Neural cell (in vitro differentiated cells): ENCODE data around the gene RAB3B. TPM values are rescaled to one million over a fixed set of nuclear protein-coding genes. Genes with fewer than 3 reads are reported as not detected.

Source experiments
- H2AFZ ChIP-seq: fragments of 200-600, 300-800 bp; sonication (generic), shearing (Covaris generic); 2 replicates; pipeline ENCODE4 v1.6.0; 2014; ENCODE audit warnings: low read depth, mild to moderate bottlenecking, antibody characterized with exemption, low read length, moderate library complexity
- H3F3A ChIP-seq: fragments of 200-600 bp; shearing (Covaris generic); 2 replicates; pipeline ENCODE4 v1.6.1; 2016; ENCODE audit warnings: mild to moderate bottlenecking, moderate library complexity, mixed read lengths, antibody characterized with exemption, low read length; ENCODE audit not compliant: insufficient read depth, poor library complexity, severe bottlenecking
- H3K27ac ChIP-seq: fragments of 200-600, 300-800 bp; sonication (generic), shearing (Covaris generic); 2 replicates; pipeline ENCODE4 v1.5.1; 2014; ENCODE audit warnings: mild to moderate bottlenecking, low read length, moderate library complexity
- H3K27me3 ChIP-seq: fragments of 300-800, 200-600 bp; sonication (generic), shearing (Covaris generic); 2 replicates; pipeline ENCODE4 v1.6.0; 2014; ENCODE audit warnings: mild to moderate bottlenecking, low read depth, low read length, moderate library complexity; ENCODE audit not compliant: insufficient read depth
- H3K36me3 ChIP-seq: fragments of 300-800, 200-600 bp; sonication (generic), shearing (Covaris generic); 2 replicates; pipeline ENCODE4 v1.5.1; 2014; ENCODE audit warnings: mild to moderate bottlenecking, antibody characterized with exemption, low read length, moderate library complexity; ENCODE audit not compliant: insufficient read depth
- H3K4me2 ChIP-seq: fragments of 300-800, 200-600 bp; sonication (generic), shearing (Covaris generic); 2 replicates; pipeline ENCODE4 v1.6.0; 2014; ENCODE audit warnings: mild to moderate bottlenecking, low read length
- H3K4me3 ChIP-seq: fragments of 300-800, 200-600 bp; sonication (generic), shearing (Covaris generic); 2 replicates; pipeline ENCODE4 v1.5.1; 2014; ENCODE audit warnings: mild to moderate bottlenecking, low read length, moderate library complexity
- H3K79me2 ChIP-seq: fragments of 200-600 bp; shearing (Covaris generic); replicated peaks from 2 replicates; pipeline ENCODE4 v1.6.0; 2014; ENCODE audit warnings: mild to moderate bottlenecking, low read length, moderate library complexity; ENCODE audit not compliant: insufficient read depth
- H3K9ac ChIP-seq: fragments of 300-800, 200-600 bp; sonication (generic), shearing (Covaris generic); 2 replicates; pipeline ENCODE4 v1.6.1; 2016; ENCODE audit warnings: mild to moderate bottlenecking, low read length, mixed read lengths
- H3K9me2 ChIP-seq: fragments of 200-600 bp; shearing (Covaris generic); 2 replicates; pipeline ENCODE4 v1.6.1; 2016; ENCODE audit warnings: mild to moderate bottlenecking, low read length, mixed read lengths; ENCODE audit not compliant: insufficient read depth
- H3K9me3 ChIP-seq: fragments of 200-600, 300-800 bp; sonication (generic), shearing (Covaris generic); 2 replicates; pipeline ENCODE4 v1.6.1; 2016; ENCODE audit warnings: mild to moderate bottlenecking, mixed run types, low read length, moderate library complexity, mixed read lengths
- H4K20me1 ChIP-seq: fragments of 200-600 bp; shearing (Covaris generic); 2 replicates; pipeline ENCODE4 v1.6.1; 2016; ENCODE audit warnings: mild to moderate bottlenecking, mixed run types; ENCODE audit not compliant: insufficient read depth
- CTCF ChIP-seq: fragments of 450-650 bp; IDR thresholded peaks from 2 replicates; pipeline ENCODE4 v1.5.1; 2014; ENCODE audit warnings: antibody characterized with exemption, mild to moderate bottlenecking, moderate library complexity; ENCODE audit not compliant: poor library complexity, severe bottlenecking
- EP300 ChIP-seq: fragments of 450-650 bp; conservative IDR thresholded peaks from 2 replicates; pipeline ENCODE4 v1.6.1; 2014; ENCODE audit warnings: antibody characterized with exemption, mild to moderate bottlenecking, moderate library complexity; ENCODE audit not compliant: poor library complexity, severe bottlenecking
- EZH2 ChIP-seq: fragments of 200-600, 300-800 bp; shearing (Covaris generic), sonication (generic); IDR thresholded peaks from 2 replicates; pipeline ENCODE4 v1.6.1; 2014; ENCODE audit warnings: antibody characterized with exemption, low read length, borderline replicate concordance, mild to moderate bottlenecking; ENCODE audit not compliant: insufficient read depth, poor library complexity, severe bottlenecking
- MXI1 ChIP-seq: fragments of 450-650 bp; conservative IDR thresholded peaks from 2 replicates; pipeline ENCODE4 v1.6.1; 2014; ENCODE audit warnings: antibody characterized with exemption, mild to moderate bottlenecking; ENCODE audit not compliant: poor library complexity, severe bottlenecking
- POLR2AphosphoS5 ChIP-seq: IDR thresholded peaks from 2 replicates; pipeline ENCODE4 v1.6.1; 2012
- RAD21 ChIP-seq: fragments of 450-650 bp; conservative IDR thresholded peaks from 2 replicates; pipeline ENCODE4 v1.6.1; 2014; ENCODE audit warnings: antibody characterized with exemption, mild to moderate bottlenecking, moderate library complexity
- SMC3 ChIP-seq: fragments of 450-650 bp; conservative IDR thresholded peaks from 2 replicates; pipeline ENCODE4 v1.6.1; 2014; ENCODE audit warnings: antibody characterized with exemption, mild to moderate bottlenecking, moderate library complexity; ENCODE audit not compliant: poor library complexity
- TAF1 ChIP-seq: IDR thresholded peaks from 2 replicates; pipeline ENCODE4 v1.6.1; 2012; ENCODE audit warnings: low read depth
- polyA plus RNA-seq: library from polyadenylated mRNA; depleted of rRNA; stranded (reverse); fragments of >200 nt; gene quantifications from 2 replicates; pipeline ENCODE4 v1.2.3, GENCODE V29; 2014
- TF ChIP-seq, protein P1 (sequence below): IDR thresholded peaks from 2 replicates; pipeline ENCODE4 v1.6.1; 2012; ENCODE audit warnings: borderline replicate concordance

The RAB3B gene
- polyA plus RNA-seq, 1 donor from 2014 or later: 15.0 TPM

DNA sequence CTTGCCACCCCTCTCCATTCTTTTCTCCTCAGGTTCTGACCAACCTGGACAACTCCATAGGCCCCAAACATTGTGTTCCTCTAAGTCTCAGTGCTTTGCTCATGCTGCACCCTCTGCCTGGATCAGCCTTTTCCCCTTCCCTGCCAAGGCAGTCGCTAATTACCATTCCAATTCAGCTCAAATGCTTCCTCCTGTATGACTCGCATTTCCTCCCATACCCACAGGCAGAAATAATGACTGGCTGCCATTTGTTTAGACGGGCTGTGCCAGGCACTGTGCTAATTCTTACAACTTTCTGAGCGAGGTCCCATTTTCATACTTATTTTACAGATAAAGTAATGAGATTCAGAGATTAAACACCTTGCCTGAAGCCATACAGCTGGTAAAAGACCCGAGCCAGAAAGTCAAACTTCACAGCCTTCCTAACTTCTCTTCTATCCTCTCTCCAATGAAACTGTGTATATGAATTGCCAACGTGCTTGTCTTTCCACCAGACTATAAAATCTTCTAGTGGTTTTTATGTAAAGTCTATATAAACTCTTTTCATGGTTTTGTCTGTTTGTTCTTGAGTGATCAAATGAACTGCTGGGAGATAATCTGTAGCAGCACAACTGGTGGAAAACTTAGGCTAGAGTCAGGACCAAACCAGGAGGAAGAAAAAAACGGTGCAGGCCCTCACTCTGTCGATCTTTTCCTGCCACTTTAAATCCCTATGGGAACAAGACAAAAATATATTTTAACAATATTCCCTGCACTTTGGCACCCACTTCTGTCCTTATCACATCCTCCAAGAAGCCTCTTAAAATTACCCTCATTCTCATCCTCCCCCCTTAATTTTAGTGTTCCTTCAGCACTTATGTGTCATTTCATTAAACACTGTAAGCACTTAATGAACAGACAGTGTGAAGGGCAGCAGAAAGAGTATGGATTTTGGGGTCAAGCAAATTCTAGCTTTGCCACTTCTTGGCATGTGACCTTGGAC lies 33.7 kb downstream of the RAB3B start:
- H3K4me2 ChIP-seq: no peak overlapping the region
- H3K27me3 ChIP-seq: no peaks in the 10 kb centered on the region
- no peaks in the 10 kb centered on the region for H3K9me2 ChIP-seq
- H2AFZ ChIP-seq: no peak overlapping the region
- no peaks in the 10 kb centered on the region for H4K20me1 ChIP-seq
- no peaks in the 10 kb centered on the region for H3K9me3 ChIP-seq
- no peaks in the 10 kb centered on the region for H3F3A ChIP-seq
- H3K36me3 ChIP-seq: no peaks in the 10 kb centered on the region
- no peaks in the 10 kb centered on the region for H3K79me2 ChIP-seq
- H3K27ac ChIP-seq: no peak overlapping the region
- no peak for TF ChIP-seq MXI1
- TF ChIP-seq, protein P1, sequence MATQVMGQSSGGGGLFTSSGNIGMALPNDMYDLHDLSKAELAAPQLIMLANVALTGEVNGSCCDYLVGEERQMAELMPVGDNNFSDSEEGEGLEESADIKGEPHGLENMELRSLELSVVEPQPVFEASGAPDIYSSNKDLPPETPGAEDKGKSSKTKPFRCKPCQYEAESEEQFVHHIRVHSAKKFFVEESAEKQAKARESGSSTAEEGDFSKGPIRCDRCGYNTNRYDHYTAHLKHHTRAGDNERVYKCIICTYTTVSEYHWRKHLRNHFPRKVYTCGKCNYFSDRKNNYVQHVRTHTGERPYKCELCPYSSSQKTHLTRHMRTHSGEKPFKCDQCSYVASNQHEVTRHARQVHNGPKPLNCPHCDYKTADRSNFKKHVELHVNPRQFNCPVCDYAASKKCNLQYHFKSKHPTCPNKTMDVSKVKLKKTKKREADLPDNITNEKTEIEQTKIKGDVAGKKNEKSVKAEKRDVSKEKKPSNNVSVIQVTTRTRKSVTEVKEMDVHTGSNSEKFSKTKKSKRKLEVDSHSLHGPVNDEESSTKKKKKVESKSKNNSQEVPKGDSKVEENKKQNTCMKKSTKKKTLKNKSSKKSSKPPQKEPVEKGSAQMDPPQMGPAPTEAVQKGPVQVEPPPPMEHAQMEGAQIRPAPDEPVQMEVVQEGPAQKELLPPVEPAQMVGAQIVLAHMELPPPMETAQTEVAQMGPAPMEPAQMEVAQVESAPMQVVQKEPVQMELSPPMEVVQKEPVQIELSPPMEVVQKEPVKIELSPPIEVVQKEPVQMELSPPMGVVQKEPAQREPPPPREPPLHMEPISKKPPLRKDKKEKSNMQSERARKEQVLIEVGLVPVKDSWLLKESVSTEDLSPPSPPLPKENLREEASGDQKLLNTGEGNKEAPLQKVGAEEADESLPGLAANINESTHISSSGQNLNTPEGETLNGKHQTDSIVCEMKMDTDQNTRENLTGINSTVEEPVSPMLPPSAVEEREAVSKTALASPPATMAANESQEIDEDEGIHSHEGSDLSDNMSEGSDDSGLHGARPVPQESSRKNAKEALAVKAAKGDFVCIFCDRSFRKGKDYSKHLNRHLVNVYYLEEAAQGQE: no peak
- no peak for TF ChIP-seq SMC3
- TF ChIP-seq RAD21: no peak
- H3K9ac ChIP-seq: no peak overlapping the region
- no peak overlapping the region for H3K4me3 ChIP-seq

DNA sequence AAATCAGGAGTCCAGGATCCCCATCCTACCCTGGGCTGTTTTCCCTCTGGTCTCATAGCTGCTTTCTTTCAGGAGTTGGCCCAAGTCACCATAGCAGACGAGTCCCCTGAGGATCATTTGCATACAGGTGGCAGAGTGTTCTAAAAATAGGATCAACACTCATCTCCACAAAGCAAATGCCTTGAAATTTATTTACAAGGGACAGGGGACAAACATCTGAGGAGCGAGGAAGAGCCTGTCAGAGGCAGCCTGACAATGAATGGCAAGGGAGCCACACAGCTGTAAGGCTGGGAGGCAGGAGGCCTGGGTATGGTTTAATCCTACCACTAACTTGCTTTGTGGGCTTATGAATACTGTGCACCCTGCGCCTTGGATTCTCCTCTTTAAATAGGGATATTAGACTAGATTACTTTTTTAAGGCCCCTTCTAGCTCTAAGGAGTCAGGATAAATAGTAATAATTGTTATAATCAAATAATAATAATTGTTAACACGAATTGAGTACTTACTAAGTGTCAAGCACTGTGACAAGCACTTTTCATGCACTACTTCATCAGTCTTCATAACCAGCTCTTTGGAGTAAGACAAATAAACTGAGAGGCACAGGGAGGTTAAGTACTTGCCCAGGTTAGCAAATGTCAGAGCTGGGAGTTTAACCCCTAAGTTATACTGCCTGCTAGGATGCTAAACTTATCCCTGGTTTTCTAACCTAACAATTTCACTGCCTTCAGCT lies 34.5 kb downstream of the RAB3B start:
- Histone ChIP-seq H3K4me3 (no peak overlapping the region), H3K79me2 (no peaks in the 10 kb centered on the region), H3K9ac (no peak overlapping the region), H3K36me3 (no peaks in the 10 kb centered on the region), H3F3A (no peaks in the 10 kb centered on the region), H3K9me2 (no peaks in the 10 kb centered on the region), H3K4me2 (no peak overlapping the region), H4K20me1 (no peaks in the 10 kb centered on the region), H2AFZ (no peak overlapping the region), H3K9me3 (no peaks in the 10 kb centered on the region), H3K27me3 (no peaks in the 10 kb centered on the region), H3K27ac (no peak overlapping the region)
- TF ChIP-seq RAD21 (no peak), EP300 (no peak), EZH2 (no peak), CTCF (no peak), POLR2AphosphoS5 (no peak), MXI1 (no peak), SMC3 (no peak), TAF1 (no peak)
- TF ChIP-seq, protein P1: no peak
